Body of pancreas (tissue), 4 donors: ENCODE measurements around the gene GORASP2.

Experiments used
- CTCF ChIP-seq, 7 experiments: fragments of 450-650 bp in 4 of 7; fragments of 200-600 bp in 3 of 7; sonication (generic) in 3 of 7; IDR thresholded peaks; one replicate each; pipeline ENCODE4 v1.5.1; 2016 to 2019; ENCODE audit warnings: antibody characterized with exemption in 7 of 7
- POLR2A ChIP-seq, 3 donors: fragments of 450-650 bp; IDR thresholded peaks; one replicate each; pipeline ENCODE4 v1.6.1; 2016; ENCODE audit warnings: antibody characterized with exemption in 3 of 3, mild to moderate bottlenecking in 2 of 3

DNA sequence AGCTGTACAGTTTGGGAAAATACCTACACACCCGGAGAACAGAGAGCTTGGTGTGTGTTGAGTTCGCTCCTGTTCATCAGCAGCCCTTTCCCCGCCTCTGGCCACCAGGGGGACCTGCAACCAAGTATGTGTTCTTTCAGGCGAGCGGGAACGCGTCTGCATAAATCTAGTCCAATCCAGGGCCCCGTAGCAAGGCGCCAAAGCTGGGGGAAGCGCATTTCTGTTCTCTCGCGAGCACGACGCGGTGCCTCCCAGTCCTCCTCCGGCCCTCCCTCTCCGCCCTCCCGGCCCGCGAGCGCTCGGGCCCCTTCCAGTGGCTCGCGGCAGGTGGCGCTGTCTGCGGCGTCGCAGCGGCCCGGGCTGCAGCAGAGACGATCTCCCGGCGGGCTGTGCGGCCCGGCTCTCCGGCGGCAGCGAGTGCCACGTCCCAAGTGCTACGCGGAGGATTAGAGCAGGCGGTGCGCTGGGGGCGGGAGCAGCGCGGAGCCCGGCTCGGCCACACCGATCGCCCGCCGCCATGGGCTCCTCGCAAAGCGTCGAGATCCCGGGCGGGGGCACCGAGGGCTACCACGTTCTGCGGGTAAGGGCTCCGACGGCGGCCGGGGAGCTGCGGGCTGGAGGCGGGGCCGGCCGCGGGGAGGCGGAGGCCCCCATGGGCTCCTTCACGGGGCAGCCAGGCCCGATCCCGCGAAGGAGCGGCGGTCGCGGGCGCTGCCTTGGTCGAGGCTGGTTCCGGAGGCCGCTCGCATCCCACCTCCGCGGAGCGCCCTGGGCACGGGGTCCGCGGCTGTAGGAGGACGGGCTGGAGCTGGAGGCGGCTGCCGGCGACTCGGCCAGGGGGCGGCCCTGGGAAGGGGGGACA, at the start of gene GORASP2:
- TF ChIP-seq CTCF (IDR thresholded peaks at IDR 0.05) = peak; percentile 96 to 100 (median 99)
- peak; percentile 97 to 98 (median 97) for TF ChIP-seq POLR2A (IDR thresholded peaks at IDR 0.05)
